WTC11 (cell line): ENCODE results near the gene LRRFIP1. TPM values are rescaled to one million over a fixed set of nuclear protein-coding genes. Genes with fewer than 3 reads are reported as not detected.

Source experiments
- ATAC-seq: fragments of 200-7000 bp; cut with Tn5 transposase; 2 replicates; pipeline ENCODE4 v1.10.0; 2021; ENCODE audit warnings: mild to moderate bottlenecking, moderate library complexity
- CTCF ChIA-PET: fragments of 300-600 bp; sonication (Branson Sonifier 250); formaldehyde crosslinking; loops from one replicate; lab custom pipeline; 2021; ENCODE audit warnings: antibody characterized with exemption; lab: Charles Lee
- POLR2A ChIA-PET: fragments of 350-600 bp; sonication (Branson Sonifier 250); formaldehyde crosslinking; loops from one replicate; lab custom pipeline; 2021; ENCODE audit warnings: antibody characterized with exemption; lab: Charles Lee
- DNase-seq: peaks from one replicate; pipeline ENCODE4 v3.0.0; 2021; ENCODE audit warnings: low spot score
- H3K27ac Mint-ChIP-seq: 2 replicates; pipeline ENCODE4 v1.8.0; 2021; ENCODE audit warnings: mixed read lengths
- H3K27me3 Mint-ChIP-seq: 2 replicates; pipeline ENCODE4 v1.8.0; 2021; ENCODE audit warnings: low read depth, mild to moderate bottlenecking, moderate library complexity, mixed read lengths
- H3K36me3 Mint-ChIP-seq: 2 replicates; pipeline ENCODE4 v1.8.0; 2021; ENCODE audit warnings: mixed read lengths
- H3K4me1 Mint-ChIP-seq: 2 replicates; pipeline ENCODE4 v1.8.0; 2022; ENCODE audit warnings: mixed read lengths
- H3K4me3 Mint-ChIP-seq: 2 replicates; pipeline ENCODE4 v1.8.0; 2021; ENCODE audit warnings: mild to moderate bottlenecking, moderate library complexity, mixed read lengths
- H3K9me3 Mint-ChIP-seq: 2 replicates; pipeline ENCODE4 v1.8.0; 2021; ENCODE audit warnings: mixed read lengths
- CBFB ChIP-seq: sonication (generic); formaldehyde crosslinking; IDR thresholded peaks from 2 replicates; pipeline ENCODE4 v1.8.1; 2022; ENCODE audit warnings: mild to moderate bottlenecking, low read depth, missing genetic modification reagents
- FOXP1 ChIP-seq: sonication (generic); formaldehyde crosslinking; IDR thresholded peaks from 2 replicates; pipeline ENCODE4 v1.8.0; 2022; ENCODE audit warnings: missing genetic modification reagents, mild to moderate bottlenecking, moderate library complexity, borderline replicate concordance
- NFATC4 ChIP-seq: fragments of 250-450 bp; sonication (Bioruptor Pico); IDR thresholded peaks from 2 replicates; pipeline ENCODE4 v1.9.0; 2021; ENCODE audit warnings: mild to moderate bottlenecking
- NFYB ChIP-seq: sonication (generic); formaldehyde crosslinking; conservative IDR thresholded peaks from 2 replicates; pipeline ENCODE4 v1.8.0; 2022; ENCODE audit warnings: low read depth, missing genetic modification reagents
- TEAD4 ChIP-seq: sonication (generic); formaldehyde crosslinking; IDR thresholded peaks from 2 replicates; pipeline ENCODE4 v1.8.0; 2022; ENCODE audit warnings: mild to moderate bottlenecking, missing genetic modification reagents
- ZNF396 ChIP-seq: fragments of 250-450 bp; sonication (Bioruptor Pico); IDR thresholded peaks from 2 replicates; pipeline ENCODE4 v1.8.0; 2021; ENCODE audit warnings: mild to moderate bottlenecking, moderate library complexity, borderline replicate concordance
- ZNF416 ChIP-seq: fragments of 250-450 bp; sonication (Bioruptor Pico); IDR thresholded peaks from 2 replicates; pipeline ENCODE4 v1.9.0; 2021; ENCODE audit warnings: mild to moderate bottlenecking, inconsistent platforms
- ZNF671 ChIP-seq: fragments of 250-450 bp; sonication (Bioruptor Pico); IDR thresholded peaks from 2 replicates; pipeline ENCODE4 v1.8.0; 2021; ENCODE audit warnings: mild to moderate bottlenecking
- total RNA-seq: library from RNA; stranded (reverse); gene quantifications from 3 replicates; pipeline ENCODE4 v1.2.3, GENCODE V29; 2021
- TF ChIP-seq, protein P1 (sequence below): fragments of 250-450 bp; sonication (Bioruptor Pico); IDR thresholded peaks from 2 replicates; pipeline ENCODE4 v1.9.0; 2021; ENCODE audit warnings: moderate library complexity, mild to moderate bottlenecking, inconsistent platforms, borderline replicate concordance
- TF ChIP-seq, protein P2 (sequence below): fragments of 250-450 bp; sonication (Bioruptor Pico); IDR thresholded peaks from 2 replicates; pipeline ENCODE4 v1.9.0; 2021; ENCODE audit warnings: mild to moderate bottlenecking
- TF ChIP-seq, protein P3 (sequence below): fragments of 250-450 bp; sonication (Bioruptor Pico); IDR thresholded peaks from 2 replicates; pipeline ENCODE4 v1.9.0; 2021; ENCODE audit warnings: mild to moderate bottlenecking, borderline replicate concordance
- TF ChIP-seq, protein P4 (sequence below): sonication (generic); formaldehyde crosslinking; IDR thresholded peaks from 2 replicates; pipeline ENCODE4 v1.8.1; 2023; ENCODE audit warnings: mild to moderate bottlenecking, missing genetic modification reagents, moderate library complexity
- TF ChIP-seq, protein P5 (sequence below): sonication (generic); formaldehyde crosslinking; IDR thresholded peaks from 2 replicates; pipeline ENCODE4 v1.8.1; 2022; ENCODE audit warnings: missing genetic modification reagents, borderline replicate concordance
- TF ChIP-seq, protein P6 (sequence below): fragments of 200-600 bp; IDR thresholded peaks from 2 replicates; pipeline ENCODE4 v1.8.0; 2022; ENCODE audit warnings: antibody characterized with exemption
- TF ChIP-seq, protein P7 (sequence below): sonication (generic); formaldehyde crosslinking; IDR thresholded peaks from 2 replicates; pipeline ENCODE4 v1.8.1; 2022; ENCODE audit warnings: low read depth, mild to moderate bottlenecking, moderate library complexity, missing genetic modification reagents, borderline replicate concordance
- TF ChIP-seq, protein P8 (sequence below): sonication (generic); formaldehyde crosslinking; IDR thresholded peaks from 2 replicates; pipeline ENCODE4 v1.8.1; 2022; ENCODE audit warnings: low read depth, missing genetic modification reagents, borderline replicate concordance

The LRRFIP1 gene
- total RNA-seq, 1 experiment from 2014 or later, result 88.4 TPM

DNA sequence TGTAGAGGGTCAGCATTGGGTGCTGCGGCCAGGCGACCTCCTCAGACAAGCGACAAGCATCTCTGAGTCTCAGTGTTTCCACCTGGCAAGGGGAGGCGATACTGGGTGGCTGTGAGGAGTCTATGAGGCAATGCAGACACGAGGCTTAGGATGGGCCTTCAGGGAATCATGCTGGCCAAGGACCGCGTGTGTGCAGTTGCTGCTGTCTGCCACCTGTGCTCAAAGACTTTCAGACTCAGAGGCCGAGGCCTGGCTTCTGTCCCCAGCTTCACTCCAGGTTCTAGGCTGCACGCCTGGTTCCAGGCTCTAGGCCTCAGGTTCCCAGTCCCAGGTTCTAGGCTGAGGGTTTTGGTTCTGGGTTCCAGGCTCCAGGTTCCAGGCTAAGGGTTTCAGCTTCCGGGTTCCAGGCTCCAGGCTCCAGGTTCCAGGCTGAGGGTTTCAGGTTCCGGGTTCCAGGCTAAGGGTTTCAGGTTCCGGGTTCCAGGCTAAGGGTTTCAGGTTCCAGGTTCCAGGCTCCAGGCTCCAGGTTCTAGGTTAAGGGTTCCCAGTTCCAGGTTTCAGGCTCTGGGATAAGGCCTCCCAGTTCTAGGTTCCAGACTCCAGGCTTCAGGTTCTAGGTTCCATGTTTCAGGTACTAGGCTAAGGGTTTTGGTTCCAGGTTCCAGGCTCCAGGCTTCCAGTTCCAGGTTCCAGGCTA, 14.8 kb downstream of the LRRFIP1 start:
- ChIA-PET CTCF (no interaction called here), POLR2A (no interaction called here)
- H3K4me3 Mint-ChIP-seq, result no peak overlapping the region
- peaks cover 9% of the 10 kb centered on the region for H3K4me1 Mint-ChIP-seq
- peaks cover 42% of the 10 kb centered on the region for H3K36me3 Mint-ChIP-seq
- no peak for DNase-seq
- no peaks in the 10 kb centered on the region for H3K27me3 Mint-ChIP-seq
- H3K9me3 Mint-ChIP-seq, result peaks cover 11% of the 10 kb centered on the region
- TF ChIP-seq TEAD4 (CRISPR knock-in tag) (no peak), ZNF416 (CRISPR knock-in tag) (peak; percentile 26; the same call in 1 of the 2 replicates), ZNF396 (CRISPR knock-in tag) (peak; percentile 75; the same call in 1 of the 2 replicates), ZNF671 (peak; percentile 78), NFATC4 (CRISPR knock-in tag) (peak; percentile 51; the same call in 1 of the 2 replicates), NFYB (CRISPR knock-in tag) (no peak)
- TF ChIP-seq, protein P1, sequence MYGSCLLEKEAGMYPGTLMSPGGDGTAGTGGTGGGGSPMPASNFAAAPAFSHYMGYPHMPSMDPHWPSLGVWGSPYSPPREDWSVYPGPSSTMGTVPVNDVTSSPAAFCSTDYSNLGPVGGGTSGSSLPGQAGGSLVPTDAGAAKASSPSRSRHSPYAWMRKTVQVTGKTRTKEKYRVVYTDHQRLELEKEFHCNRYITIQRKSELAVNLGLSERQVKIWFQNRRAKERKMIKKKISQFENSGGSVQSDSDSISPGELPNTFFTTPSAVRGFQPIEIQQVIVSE (CRISPR knock-in tag), result no peak
- TF ChIP-seq, protein P2, sequence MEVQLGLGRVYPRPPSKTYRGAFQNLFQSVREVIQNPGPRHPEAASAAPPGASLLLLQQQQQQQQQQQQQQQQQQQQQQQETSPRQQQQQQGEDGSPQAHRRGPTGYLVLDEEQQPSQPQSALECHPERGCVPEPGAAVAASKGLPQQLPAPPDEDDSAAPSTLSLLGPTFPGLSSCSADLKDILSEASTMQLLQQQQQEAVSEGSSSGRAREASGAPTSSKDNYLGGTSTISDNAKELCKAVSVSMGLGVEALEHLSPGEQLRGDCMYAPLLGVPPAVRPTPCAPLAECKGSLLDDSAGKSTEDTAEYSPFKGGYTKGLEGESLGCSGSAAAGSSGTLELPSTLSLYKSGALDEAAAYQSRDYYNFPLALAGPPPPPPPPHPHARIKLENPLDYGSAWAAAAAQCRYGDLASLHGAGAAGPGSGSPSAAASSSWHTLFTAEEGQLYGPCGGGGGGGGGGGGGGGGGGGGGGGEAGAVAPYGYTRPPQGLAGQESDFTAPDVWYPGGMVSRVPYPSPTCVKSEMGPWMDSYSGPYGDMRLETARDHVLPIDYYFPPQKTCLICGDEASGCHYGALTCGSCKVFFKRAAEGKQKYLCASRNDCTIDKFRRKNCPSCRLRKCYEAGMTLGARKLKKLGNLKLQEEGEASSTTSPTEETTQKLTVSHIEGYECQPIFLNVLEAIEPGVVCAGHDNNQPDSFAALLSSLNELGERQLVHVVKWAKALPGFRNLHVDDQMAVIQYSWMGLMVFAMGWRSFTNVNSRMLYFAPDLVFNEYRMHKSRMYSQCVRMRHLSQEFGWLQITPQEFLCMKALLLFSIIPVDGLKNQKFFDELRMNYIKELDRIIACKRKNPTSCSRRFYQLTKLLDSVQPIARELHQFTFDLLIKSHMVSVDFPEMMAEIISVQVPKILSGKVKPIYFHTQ, result peak; percentile 79; the same call in 1 of the 2 replicates
- TF ChIP-seq, protein P3, sequence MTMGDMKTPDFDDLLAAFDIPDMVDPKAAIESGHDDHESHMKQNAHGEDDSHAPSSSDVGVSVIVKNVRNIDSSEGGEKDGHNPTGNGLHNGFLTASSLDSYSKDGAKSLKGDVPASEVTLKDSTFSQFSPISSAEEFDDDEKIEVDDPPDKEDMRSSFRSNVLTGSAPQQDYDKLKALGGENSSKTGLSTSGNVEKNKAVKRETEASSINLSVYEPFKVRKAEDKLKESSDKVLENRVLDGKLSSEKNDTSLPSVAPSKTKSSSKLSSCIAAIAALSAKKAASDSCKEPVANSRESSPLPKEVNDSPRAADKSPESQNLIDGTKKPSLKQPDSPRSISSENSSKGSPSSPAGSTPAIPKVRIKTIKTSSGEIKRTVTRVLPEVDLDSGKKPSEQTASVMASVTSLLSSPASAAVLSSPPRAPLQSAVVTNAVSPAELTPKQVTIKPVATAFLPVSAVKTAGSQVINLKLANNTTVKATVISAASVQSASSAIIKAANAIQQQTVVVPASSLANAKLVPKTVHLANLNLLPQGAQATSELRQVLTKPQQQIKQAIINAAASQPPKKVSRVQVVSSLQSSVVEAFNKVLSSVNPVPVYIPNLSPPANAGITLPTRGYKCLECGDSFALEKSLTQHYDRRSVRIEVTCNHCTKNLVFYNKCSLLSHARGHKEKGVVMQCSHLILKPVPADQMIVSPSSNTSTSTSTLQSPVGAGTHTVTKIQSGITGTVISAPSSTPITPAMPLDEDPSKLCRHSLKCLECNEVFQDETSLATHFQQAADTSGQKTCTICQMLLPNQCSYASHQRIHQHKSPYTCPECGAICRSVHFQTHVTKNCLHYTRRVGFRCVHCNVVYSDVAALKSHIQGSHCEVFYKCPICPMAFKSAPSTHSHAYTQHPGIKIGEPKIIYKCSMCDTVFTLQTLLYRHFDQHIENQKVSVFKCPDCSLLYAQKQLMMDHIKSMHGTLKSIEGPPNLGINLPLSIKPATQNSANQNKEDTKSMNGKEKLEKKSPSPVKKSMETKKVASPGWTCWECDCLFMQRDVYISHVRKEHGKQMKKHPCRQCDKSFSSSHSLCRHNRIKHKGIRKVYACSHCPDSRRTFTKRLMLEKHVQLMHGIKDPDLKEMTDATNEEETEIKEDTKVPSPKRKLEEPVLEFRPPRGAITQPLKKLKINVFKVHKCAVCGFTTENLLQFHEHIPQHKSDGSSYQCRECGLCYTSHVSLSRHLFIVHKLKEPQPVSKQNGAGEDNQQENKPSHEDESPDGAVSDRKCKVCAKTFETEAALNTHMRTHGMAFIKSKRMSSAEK (CRISPR knock-in tag), result peak; percentile 82; the same call in 1 of the 2 replicates
- H3K27ac Mint-ChIP-seq, result no peak overlapping the region
- ATAC-seq, result no peak

DNA sequence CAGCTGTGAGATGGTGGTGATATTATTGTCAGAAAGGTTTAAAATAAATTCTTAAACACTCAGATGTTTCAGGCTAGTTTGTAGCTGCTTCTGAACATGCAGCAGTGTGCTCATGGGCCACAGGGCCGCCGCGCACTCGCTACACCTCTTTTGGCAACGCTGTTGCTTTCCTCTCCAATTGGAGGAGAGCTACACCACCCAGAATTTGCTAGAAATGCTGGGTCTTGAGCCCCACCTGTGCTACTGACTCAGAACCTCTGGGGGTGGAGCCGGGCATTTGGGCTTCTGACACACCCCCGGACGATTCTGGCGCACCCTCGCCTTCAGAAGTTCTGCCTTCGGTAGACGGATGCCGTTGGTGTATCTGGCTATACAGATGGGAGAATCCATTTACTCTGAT, 15.7 kb downstream of the LRRFIP1 start:
- ATAC-seq (no peak), DNase-seq (no peak)
- Mint-ChIP-seq H3K9me3 (peaks cover 4% of the 10 kb centered on the region), H3K4me1 (peaks cover 9% of the 10 kb centered on the region), H3K4me3 (no peak overlapping the region), H3K36me3 (peaks cover 33% of the 10 kb centered on the region), H3K27me3 (no peaks in the 10 kb centered on the region), H3K27ac (no peak overlapping the region)
- ChIA-PET CTCF (no interaction called here), POLR2A (no interaction called here)
- no peak for TF ChIP-seq CBFB (CRISPR knock-in tag)
- TF ChIP-seq, protein P4, sequence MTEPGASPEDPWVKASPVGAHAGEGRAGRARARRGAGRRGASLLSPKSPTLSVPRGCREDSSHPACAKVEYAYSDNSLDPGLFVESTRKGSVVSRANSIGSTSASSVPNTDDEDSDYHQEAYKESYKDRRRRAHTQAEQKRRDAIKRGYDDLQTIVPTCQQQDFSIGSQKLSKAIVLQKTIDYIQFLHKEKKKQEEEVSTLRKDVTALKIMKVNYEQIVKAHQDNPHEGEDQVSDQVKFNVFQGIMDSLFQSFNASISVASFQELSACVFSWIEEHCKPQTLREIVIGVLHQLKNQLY, result no peak
- TF ChIP-seq, protein P5, sequence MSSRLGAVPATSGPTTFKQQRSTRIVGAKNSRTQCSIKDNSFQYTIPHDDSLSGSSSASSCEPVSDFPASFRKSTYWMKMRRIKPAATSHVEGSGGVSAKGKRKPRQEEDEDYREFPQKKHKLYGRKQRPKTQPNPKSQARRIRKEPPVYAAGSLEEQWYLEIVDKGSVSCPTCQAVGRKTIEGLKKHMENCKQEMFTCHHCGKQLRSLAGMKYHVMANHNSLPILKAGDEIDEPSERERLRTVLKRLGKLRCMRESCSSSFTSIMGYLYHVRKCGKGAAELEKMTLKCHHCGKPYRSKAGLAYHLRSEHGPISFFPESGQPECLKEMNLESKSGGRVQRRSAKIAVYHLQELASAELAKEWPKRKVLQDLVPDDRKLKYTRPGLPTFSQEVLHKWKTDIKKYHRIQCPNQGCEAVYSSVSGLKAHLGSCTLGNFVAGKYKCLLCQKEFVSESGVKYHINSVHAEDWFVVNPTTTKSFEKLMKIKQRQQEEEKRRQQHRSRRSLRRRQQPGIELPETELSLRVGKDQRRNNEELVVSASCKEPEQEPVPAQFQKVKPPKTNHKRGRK, result no peak
- no peak for TF ChIP-seq FOXP1
- TF ChIP-seq, protein P6, sequence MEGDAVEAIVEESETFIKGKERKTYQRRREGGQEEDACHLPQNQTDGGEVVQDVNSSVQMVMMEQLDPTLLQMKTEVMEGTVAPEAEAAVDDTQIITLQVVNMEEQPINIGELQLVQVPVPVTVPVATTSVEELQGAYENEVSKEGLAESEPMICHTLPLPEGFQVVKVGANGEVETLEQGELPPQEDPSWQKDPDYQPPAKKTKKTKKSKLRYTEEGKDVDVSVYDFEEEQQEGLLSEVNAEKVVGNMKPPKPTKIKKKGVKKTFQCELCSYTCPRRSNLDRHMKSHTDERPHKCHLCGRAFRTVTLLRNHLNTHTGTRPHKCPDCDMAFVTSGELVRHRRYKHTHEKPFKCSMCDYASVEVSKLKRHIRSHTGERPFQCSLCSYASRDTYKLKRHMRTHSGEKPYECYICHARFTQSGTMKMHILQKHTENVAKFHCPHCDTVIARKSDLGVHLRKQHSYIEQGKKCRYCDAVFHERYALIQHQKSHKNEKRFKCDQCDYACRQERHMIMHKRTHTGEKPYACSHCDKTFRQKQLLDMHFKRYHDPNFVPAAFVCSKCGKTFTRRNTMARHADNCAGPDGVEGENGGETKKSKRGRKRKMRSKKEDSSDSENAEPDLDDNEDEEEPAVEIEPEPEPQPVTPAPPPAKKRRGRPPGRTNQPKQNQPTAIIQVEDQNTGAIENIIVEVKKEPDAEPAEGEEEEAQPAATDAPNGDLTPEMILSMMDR, result no peak
- TF ChIP-seq, protein P7, sequence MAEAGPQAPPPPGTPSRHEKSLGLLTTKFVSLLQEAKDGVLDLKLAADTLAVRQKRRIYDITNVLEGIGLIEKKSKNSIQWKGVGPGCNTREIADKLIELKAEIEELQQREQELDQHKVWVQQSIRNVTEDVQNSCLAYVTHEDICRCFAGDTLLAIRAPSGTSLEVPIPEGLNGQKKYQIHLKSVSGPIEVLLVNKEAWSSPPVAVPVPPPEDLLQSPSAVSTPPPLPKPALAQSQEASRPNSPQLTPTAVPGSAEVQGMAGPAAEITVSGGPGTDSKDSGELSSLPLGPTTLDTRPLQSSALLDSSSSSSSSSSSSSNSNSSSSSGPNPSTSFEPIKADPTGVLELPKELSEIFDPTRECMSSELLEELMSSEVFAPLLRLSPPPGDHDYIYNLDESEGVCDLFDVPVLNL, result no peak
- TF ChIP-seq, protein P8, sequence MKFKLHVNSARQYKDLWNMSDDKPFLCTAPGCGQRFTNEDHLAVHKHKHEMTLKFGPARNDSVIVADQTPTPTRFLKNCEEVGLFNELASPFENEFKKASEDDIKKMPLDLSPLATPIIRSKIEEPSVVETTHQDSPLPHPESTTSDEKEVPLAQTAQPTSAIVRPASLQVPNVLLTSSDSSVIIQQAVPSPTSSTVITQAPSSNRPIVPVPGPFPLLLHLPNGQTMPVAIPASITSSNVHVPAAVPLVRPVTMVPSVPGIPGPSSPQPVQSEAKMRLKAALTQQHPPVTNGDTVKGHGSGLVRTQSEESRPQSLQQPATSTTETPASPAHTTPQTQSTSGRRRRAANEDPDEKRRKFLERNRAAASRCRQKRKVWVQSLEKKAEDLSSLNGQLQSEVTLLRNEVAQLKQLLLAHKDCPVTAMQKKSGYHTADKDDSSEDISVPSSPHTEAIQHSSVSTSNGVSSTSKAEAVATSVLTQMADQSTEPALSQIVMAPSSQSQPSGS (CRISPR knock-in tag), result no peak
